ENCODE results near the gene GIMAP1. TPM values are rescaled to one million over a fixed set of nuclear protein-coding genes. Genes with fewer than 3 reads are reported as not detected.

GIMAP1 gene
- total RNA-seq, 1 experiment from 2014 or later: not detected

GRCh38 chr7:150748376-150748775 lies 32.0 kb downstream of the GIMAP1 start:
- DNase-seq (ENCODE audit: low read depth): no peak

DNA sequence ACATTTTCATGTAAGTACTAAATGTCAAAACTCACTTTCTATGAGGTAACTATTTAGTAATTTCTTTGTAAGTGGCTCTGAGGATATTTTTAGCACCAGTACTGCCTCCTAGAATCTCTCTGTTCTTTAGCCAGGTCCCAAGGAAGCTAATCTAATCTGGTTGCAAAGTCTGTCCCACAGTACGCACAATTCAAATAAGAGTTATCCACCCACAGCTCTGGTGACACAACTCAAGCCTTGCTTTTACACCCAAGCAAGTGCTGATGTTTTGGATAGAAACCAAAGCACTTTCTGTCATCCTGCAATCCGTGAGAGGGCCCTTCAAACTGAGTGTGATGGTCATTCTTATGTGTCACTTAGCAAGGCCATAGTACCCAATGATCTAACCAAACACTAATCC lies 35.3 kb downstream of the GIMAP1 start:
- DNase-seq (ENCODE audit: low read depth): no peak

DNA sequence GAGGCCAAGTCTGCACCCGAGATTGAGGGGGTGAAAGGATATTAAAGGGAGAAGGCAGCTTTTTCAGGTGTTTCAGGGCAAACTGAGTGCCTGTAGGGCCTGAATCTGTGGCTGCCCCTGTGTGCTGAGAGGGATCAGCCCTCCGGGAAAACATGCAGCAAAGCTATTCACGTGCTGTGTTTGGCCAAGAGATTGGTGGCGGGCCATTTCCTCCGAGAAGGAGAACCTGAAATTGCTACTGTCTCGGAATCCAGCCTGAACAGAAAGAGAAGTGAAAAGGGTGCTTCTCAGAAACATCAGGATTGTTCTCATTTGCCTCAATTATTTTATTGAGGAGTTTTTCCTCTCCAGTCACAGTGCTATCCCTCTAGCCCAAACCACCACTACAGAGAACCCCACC lies 36.8 kb downstream of the GIMAP1 start:
- DNase-seq (ENCODE audit: low read depth): no peak

DNA sequence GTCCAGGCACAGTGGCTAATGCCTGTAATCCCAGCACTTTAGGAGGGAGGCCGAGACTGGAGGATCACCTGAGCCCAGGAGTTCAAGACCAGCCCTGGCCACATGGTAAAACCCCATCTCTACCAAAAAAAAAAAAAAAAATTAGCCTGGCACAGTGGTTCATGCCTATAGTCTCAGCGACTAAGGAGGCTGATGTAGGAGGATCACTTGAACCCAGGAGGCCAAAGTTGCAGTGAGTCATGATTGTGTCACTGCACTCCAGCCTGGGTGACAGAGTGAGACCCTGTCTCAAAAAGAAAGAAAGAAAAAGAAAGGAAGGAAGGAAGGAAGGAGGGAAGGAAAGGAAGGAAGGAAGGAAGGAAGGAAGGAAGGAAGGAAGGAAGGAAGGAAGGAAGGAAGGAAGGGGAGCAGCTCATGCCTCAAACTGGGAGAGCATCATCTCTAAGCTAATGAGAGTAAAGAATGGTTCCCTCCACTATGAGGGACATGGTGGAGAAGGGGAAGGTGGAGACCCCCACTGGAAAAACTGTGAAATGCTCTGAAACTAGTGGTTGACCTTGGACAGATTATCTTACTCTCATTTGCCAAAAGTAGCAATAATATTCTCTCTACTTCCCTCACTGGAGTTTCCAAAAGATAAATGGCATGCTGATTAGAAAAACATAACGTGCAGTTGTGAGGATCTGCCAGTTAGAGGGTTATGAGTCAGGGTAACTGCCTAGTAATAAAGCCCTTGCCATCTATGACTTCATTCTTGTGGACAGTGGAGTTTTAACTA lies 37.6 kb downstream of the GIMAP1 start:
- DNase-seq (ENCODE audit: low read depth): peak; percentile 11

GRCh38 chr7:150754951-150755350 lies 38.5 kb downstream of the GIMAP1 start:
- no peak for DNase-seq (ENCODE audit: low read depth)

DNA sequence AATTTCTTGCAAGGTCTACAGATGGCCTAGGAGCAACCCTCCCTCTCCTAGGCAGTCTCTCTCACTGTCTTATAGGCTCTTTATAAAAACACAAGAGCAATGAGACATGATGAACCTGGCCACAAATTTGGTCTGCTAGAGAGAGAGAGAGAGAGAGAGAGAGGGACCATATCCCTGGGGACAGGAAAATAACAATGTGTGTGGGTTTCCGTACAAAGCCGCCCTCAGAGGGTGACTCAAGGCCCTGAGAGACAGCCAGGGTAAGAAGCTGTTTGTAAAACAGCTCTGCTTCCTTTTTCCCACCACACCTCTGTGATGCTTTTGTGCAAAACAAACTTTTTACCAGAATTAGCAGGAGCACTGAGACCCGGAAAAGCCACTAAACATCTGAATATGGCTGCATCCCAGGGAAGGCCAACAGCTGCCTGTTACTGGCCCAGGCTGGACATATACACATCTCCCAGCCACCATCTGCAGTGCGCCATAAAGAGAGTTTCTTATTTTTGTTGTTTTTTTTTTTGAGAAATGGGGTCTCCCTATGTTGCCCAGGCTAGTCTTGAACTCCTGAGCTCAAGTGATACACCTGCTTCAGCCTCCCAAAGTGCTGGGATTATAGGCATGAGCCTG lies 39.2 kb downstream of the GIMAP1 start:
- DNase-seq (ENCODE audit: low read depth): peak; percentile 13

GRCh38 chr7:150756166-150756565 lies 39.8 kb downstream of the GIMAP1 start:
- no peak for DNase-seq (ENCODE audit: low read depth)

DNA sequence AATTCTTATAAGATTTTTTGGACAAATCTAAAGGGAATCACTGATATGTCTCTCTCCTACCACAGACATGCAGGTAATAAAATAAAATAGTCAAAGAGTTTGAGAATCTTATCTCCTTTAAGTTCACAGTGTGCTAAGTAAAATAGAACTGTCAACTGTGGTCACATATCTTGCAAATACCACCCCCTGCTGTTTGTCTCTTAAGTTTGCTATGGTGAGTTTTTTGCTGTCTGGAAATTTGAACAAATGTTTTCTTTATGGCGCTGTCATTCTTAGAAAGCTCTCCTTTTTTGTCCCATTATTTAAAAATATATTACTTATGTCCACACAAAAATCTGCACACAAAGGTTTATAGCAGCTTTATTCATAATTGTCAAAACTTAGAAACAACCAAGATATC lies 40.4 kb downstream of the GIMAP1 start:
- peak; percentile 13 for DNase-seq (ENCODE audit: low read depth)

- no peak for DNase-seq (ENCODE audit: low read depth)
Measured at GRCh38 chr7:150759479-150759878, 43.1 kb downstream of the GIMAP1 start.

GRCh38 chr7:150766334-150766709 lies 49.9 kb downstream of the GIMAP1 start:
- DNase-seq (ENCODE audit: low read depth): no peak

DNA sequence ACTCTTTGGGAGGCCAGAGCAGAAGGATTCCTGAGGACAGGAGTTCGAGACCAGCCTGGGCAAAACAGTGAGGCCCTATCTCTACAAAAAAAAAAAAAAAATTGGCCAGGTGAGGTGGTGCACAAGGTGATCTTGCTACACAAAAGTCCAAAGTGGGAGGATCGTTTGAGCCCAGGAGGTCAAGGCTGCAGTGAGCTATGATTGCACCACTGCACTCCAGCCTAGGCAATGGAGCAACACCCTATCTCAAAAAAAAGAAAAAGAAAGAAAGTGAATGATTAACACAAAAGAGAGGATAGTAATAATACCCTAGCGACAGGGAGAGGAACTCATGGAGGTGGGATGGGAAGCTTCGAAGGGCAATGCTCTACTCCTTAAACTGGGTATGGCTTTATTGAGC lies 53.4 kb downstream of the GIMAP1 start:
- no peak for DNase-seq (ENCODE audit: low read depth)

Other genes starting within 250 kb of the GIMAP1 start
- gene GIMAP7, start 201.7 kb upstream of the GIMAP1 start, total RNA-seq (2014; rRNA removed; shearing (Covaris generic)): not detected in 2 replicates
- gene GIMAP4, start 149.2 kb upstream of the GIMAP1 start, total RNA-seq (2014; rRNA removed; shearing (Covaris generic)): not detected in 2 replicates
- 0.48 TPM in 1 of 2 replicates, not detected in the other for gene GIMAP6, start 84.2 kb upstream of the GIMAP1 start, total RNA-seq (2014; rRNA removed; shearing (Covaris generic))
- gene GIMAP2, start 30.9 kb upstream of the GIMAP1 start, total RNA-seq (2014; rRNA removed; shearing (Covaris generic)): 9.1 and 11.5 TPM in 2 replicates
- gene GIMAP5, start 20.8 kb downstream of the GIMAP1 start, total RNA-seq (2014; rRNA removed; shearing (Covaris generic)): 0.49 TPM in 1 of 2 replicates, not detected in the other
- not detected in 2 replicates for gene TMEM176B, start 83.8 kb downstream of the GIMAP1 start, total RNA-seq (2014; rRNA removed; shearing (Covaris generic))
- gene TMEM176A, start 84.2 kb downstream of the GIMAP1 start, total RNA-seq (2014; rRNA removed; shearing (Covaris generic)): not detected in 2 replicates
- not detected in 2 replicates for gene AOC1, start 135.9 kb downstream of the GIMAP1 start, total RNA-seq (2014; rRNA removed; shearing (Covaris generic))

Data from RPMI7951 (cell line).